Dedifferentiated amniotic fluid mesenchymal stem cell (primary cell): ENCODE measurements around the gene SPATA2.
A peak's percentile ranks its signal among the peaks of the same experiment; 100 is the strongest.
"Not testable (repeated sequence)": the region's sequence is repeated elsewhere in the genome, so short reads cannot be mapped to it uniquely, and the experiment has no call there.

Source experiments
- DNase-seq: peaks from one replicate; pipeline ENCODE4 v3.0.0-alpha.2; 2016; ENCODE audit errors: extremely low spot score

SPATA2 gene, protein sequence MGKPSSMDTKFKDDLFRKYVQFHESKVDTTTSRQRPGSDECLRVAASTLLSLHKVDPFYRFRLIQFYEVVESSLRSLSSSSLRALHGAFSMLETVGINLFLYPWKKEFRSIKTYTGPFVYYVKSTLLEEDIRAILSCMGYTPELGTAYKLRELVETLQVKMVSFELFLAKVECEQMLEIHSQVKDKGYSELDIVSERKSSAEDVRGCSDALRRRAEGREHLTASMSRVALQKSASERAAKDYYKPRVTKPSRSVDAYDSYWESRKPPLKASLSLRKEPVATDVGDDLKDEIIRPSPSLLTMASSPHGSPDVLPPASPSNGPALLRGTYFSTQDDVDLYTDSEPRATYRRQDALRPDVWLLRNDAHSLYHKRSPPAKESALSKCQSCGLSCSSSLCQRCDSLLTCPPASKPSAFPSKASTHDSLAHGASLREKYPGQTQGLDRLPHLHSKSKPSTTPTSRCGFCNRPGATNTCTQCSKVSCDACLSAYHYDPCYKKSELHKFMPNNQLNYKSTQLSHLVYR

DNA sequence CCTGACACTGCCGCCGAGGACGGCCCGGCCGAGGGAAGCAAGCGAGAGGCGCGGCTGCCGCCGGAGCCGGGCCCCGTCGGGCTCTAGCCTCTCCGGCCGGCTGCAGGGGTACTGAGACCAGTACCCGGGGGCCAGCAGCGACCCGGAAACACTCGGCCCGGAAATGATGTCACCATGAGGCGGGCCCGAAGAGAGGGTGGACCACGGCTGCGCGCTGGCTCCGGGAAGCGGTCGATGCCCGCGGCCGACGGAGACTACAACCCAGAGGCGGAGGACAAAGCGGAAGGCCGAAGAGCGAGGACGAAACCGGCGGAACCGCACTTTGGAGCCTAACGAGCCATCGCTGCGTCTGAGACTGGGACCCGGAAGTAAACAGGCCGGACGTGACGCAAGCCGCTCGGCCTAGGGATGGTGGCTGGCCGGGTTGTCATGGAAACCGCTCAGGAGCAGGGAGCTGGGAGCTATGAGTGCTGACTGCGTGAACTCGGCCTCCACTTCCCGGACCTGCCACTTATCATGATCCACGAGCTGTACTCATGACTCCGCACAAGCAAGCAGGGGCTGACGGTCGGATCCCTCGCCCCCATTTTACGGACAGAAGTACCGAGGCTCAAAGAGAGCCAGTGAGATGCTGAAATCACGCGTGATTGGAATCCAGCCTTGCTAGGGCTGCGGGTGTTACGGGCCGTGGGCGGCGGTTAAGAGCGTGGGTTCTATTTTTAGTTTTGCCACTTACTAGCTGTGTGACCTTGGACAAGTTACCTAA is at the start of gene SPATA2:
TSS of gene SPATA2 (minus strand) at position 150 of the 766 bp plus-strand sequence. CDS start 7,039 bp downstream, outside the sequence.
- DNase-seq: peak; percentile 96

DNA sequence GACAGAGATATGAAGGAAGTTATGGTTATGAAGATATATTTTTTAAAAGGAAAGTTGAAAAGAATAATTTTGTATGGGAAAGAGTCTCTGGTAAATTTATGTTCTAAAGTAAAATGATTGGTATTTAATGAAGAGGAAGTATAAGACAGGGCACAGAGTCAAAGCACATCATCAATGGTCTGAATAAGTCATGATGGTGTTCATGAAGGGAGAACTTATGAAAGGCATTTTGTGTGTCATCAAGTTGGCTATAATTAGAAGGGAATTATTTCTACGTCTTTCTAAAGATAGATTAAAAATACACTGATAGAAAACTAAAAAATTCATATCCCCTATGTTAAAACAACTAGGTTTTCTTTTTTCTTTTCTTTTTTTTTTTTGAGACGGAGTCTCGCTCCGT is 46.1 kb upstream of the SPATA2 start:
- DNase-seq: no peak

DNA sequence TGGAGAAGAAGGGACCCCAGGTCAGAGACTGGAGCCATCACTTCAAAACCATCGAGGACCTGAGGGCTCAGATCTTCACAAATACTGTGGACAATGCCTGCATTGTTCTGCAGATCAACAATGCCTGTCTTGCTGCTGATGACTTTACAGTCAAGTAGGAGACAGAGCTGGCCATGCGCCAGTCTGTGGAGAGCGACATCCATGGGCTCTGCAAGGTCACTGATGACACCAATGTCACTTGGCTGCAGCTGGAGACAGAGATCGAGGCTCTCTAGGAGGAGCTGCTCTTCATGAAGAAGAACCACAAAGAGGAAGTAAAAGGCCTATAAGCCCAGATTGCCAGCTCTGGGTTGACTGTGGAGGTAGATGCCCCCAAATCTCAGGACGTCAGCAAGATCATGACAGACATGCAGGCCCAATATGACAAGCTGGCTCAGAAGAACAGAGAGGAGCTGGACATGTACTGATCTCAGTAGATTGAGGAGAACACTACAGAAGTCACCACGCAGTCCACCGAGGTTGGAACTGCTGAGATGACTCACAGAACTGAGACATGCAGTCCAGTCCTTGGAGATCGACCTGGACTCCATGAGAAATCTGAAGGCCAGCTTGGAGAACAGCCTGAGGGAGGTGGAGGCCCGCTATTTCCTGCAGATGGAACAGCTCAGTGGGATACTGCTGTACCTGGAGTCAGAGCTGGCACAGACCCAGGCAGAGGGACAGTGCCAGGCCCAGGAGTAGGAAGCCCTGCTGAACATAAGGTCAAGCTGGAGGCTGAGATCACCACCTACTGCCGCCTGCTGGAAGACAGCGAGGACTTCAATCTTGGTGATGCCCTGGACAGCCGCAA is 42.0 kb upstream of the SPATA2 start:
- not testable (repeated sequence) for DNase-seq

DNA sequence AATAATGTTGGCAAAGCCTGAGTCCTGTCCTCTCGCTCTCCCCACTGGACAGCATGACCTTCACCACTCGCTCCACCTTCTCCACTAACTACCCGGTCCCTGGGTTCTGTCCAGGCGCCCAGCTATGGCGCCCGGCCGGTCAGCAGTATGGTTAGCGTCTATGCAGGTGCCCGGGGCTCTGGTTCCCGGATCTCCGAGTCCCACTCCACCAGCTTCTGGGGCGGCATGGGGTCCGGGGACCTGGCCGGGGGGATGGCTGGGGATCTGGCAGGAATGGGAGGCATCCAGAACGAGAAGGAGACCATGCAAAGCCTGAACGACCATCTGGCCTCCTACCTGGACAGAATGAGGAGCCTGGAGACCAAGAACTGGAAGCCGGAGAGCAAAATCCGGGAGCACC is 41.4 kb upstream of the SPATA2 start:
- DNase-seq: no peak

DNA sequence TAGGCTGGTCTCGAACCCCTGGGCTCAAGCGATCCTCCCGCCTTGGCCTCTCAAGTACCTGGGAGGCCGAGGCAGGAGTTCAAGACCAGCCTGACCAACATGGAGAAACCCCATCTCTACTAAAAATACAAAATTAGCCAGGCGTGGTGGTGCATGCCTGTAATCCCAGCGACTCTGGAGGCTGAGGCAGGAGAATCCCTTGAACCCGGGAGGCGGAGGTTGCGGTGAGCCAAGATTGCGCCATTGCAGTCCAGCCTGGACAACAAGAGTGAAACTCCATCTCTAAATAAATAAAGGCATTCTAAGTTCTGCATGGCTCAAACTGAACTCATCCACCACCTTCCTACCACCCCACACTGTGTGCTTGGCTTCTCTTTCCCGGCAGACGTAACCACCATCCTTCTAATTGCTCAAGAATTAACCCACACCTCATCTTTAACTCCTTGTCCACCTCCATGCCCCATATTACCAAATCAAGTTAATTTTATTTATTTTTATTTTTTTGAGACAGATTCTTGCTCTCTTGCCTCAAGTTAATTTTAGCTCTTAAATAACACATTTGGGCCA is 40.6 kb upstream of the SPATA2 start:
- DNase-seq: not testable (repeated sequence)

DNA sequence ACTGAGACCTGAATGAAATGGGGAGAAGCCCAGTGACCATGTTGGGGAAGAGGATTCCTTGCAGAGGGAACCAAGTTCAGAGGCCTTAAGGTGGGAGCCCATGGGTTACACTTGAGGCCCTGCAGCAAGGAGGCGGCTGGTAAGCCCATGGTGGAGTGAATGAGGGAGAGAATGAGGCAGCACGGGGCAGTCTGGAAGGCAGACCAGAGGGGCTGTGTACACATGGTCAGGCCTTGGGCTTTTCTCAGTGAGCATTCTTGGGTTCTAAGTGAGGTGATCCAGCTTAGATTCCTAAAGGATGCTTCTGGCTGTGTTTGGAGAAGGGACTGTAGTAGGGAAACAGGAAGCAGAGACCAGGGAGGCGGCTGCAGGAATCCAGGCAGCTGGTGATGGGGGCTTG is 39.8 kb upstream of the SPATA2 start:
- DNase-seq: no peak

DNA sequence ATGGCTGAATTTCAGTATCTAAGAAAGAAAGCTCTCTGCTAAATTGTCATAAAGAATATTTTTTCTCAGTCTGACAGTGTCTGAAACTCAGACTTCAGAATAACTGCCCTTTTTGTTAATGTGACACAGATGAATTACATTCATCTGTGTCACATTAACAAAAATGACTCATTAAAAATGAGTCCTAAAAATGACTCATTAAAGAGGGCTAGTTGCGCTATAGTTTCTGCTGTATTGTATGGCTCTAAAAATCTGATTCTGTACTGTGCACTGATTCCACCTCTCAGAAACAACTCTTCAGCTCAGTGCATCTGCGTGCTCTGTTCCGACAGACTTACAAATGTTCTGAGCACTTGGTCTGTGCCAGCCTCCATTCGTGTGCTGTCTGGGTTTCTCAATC is 35.8 kb upstream of the SPATA2 start:
- peak; percentile 60 for DNase-seq

DNA sequence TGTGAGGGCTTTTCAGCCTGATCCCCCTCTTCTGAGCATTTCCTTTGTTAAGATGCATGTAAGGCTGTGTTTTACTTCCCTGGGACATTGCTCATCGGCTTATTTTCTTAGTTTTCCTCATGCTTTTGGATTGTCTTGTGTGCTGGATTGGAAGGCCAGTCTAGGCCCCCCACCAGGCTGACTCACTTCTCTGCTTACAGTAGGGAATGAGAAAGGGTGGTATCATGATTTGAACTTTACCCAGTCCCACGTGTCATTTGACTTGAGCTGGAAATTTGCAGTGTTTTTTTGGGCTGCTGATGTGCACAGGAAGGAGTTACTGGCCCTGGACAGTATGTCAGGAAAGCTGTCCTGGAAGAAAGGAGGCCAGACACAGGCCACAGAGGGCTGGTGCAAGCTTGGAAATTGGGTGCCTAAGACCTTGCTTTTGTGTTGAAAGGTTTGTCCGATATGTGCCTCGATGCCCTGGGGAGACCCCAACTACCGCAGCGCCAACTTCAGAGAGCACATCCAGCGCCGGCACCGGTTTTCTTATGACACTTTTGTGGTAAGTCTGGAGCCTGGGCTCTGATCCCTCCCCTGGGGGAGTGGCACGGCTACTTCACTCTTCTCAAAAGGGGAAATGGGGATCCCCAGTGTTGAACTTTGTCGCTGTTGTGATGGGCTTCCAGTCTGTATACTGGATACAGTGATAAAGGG is 33.6 kb upstream of the SPATA2 start:
- DNase-seq: peak; percentile 66

DNA sequence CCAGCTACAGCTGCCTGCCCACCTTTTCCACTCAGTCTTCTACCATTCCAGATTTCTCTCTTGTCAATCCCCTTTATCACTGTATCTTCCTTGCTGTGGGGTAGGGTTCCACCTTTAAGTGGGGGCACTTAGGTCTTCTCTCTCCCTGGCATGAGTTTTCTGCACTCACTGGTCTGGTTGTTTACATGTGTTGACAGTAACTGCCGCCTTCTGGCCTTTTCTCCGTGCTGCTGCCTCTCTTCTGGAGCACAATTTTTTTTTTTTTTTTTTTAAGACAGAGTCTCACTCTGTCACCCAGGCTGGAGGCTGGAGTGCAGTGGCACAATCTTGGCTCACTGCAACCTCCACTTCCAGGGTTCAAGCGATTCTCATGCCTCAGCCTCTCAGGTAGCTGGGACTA is 32.8 kb upstream of the SPATA2 start:
- no peak for DNase-seq

DNA sequence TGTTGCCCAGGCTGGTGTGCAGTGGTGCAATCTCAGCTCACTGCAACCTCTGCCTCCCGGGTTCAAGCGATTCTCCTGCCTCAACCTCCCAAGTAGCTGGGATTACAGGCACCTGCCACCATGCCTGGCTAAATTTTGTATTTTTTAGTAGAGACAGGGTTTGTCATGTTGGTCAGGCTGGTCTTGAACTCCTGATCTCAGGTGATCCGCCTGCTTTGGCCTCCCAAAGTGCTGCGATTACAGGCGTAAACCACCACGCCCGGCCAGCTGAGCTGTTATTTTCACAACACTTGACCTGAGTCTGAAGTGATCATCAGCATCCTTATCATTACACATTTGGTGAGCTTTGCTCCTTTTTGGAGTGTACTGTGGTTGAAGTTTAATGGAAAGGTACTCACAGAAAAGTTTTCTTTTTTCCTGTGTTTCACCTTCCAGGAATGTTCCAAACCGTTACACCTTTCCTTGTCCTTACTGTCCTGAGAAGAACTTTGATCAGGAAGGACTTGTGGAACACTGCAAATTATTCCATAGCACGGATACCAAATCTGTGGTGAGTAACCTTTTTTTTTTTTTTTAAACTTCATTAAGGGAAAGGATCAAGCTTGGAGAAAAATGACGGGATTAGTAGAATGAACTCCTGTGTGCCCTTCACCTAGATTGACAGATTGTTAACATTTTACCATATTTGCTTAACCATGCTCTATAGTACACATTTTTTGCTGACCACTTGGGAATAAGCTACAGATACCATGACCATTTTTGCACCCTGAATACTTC is 30.6 kb upstream of the SPATA2 start:
- no peak for DNase-seq

DNA sequence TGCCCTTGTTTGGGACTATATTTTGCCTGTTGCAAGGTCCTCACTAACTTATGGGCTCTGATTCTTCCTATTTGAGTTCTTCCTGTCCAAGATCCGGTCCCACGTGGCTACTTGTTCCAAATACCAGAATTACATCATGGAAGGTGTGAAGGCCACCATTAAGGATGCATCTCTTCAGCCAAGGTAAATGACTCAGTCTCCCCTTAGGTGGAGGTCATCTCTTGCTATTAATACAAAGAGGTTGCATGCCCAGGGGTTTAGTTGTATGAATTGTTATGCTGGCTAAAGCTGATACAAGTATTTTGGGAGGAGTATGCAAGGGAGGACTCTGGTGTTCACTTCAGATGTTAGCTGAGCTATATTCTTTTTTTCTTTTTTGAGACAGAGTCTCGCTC is 30.0 kb upstream of the SPATA2 start:
- no peak for DNase-seq

DNA sequence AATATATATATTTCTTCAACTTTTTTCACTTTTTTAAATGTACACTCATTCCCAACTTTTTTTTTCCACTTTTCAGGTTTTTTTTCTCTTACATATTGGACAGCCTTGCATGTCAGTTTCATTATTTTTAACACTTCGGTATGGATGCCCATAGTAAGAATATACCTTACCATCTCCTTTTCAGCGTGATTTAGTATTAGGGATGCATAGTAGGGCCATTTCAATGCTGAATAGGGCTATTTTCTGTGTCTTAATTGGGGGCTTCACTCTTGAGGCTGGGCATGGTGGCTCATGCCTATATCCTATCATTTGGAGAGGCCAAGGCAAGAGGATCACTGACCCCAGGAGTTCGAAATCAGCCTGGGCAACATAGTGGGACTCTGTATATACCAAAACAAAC is 27.6 kb upstream of the SPATA2 start:
- no peak for DNase-seq

DNA sequence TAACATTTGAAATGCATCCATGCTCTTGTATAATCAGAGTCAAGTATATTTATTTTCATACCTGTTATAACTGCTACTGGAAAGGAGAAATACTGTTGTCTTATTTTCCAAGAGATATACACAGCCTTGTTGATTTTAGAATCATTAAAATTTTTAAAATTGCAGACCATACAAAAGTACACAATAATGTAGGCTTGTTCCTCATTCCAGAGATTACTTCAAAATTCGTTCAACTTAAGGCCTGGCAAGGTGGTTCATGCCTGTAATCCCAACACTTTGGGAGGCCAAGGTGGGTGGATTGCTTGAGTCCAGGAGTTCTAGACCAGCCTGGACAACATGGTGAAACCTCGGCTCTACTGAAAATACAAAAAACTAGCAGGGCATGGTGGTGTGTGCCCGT is 27.0 kb upstream of the SPATA2 start:
- DNase-seq: no peak

DNA sequence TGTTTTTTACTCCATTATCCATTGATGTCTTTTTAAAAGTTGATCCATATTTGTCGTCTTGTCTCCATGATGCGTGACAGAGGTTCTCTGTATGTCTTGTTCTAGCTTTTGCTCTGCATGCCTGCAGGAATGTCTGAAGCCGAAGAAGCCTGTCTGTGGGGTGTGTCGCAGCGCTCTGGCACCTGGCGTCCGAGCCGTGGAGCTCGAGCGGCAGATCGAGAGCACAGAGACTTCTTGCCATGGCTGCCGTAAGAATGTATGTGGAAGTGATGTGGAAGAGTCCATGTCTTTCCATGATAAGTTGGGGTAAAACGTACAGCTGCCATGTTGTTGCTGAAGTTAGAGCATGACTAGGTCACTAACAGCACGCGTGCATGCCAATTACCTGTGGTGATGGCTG is 26.1 kb upstream of the SPATA2 start:
- no peak for DNase-seq

DNA sequence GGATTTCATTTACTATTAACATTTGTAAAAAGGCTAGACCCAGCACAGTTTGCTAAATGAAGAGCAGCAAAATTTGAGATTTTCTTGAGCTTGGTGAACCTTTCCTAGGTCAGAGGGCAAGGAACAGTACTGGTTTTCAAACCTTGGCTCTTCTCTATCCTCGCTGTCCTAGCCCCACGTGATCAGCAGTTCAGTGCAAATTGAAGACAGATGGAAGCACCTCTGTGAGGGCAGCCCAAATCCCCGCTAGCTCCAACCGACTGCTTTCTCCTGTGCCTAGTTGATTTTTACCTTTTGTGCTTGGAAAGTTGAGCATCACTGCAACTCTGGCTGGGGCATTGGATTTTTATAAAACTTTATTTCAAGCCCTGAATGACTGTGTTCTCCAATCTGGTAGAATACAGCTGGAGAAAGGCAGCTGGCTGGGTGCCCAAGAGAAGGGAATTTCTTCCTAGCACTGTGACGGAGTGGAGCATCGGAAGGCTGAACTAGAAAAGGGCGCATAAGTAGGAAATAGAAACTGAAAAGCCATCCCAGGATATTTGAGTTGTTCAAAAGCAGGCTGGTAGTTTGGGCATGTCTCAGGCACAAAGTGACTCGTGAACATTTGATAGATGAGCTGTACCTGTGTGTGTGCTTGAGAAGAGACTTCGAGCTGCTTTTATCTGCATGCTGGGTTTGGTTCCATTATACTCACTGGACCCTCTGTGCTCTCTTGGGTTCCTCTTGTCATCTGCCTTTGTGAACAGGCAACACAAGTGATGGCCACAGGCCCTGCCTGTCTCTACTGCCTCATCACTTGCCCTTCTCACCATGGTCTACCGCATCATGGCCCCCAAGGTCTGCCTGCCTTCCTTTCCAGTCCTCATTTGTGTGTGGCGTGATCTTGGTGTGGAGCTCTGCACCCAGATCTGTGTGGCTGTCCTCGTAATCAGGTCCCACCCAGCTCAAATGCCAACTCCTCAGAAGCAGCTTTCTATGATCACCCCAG is 23.1 kb upstream of the SPATA2 start:
- peak; percentile 50 for DNase-seq

DNA sequence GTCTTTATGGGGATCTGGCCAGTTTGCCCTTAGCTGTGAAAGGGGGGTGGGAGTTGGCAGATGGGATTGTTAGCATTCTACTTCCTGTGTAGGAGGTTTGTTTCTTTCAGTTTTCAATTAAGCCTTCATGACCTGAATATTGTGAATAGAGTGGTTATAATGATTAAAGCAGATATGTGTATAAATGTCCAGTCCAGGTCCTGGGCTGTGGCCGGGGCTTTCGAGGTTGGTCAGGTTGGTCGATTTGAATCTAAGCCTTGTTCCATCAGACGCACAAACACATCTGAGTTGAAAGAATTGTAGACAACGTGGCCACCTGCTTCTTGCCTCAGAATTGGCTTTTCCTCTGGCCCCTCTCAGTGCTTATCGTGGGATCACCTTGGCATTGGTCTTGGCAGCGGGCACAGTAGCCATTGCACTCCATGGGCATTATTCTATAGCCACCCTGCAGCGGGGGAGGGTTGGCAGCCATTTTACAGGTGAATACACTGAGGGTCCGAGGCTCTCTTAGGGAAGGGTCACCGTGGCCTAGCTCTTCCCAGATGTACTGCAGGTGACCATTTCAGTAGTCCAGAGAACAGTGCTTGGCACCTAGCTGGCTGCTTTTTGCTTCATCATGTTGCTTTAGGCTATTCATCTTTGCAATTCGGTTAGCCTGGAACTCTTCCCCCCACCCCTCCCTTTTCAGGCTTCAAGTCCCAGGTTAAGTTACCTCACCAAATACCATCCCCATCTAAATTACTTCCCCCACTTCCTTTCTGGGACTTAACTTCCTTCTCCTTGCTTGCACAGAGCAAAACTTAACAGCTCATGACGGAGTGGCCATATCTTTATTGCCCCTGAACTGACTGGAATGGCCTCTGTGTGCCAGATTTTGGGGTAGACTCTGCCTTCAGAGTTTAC is 21.9 kb upstream of the SPATA2 start:
- DNase-seq: no peak

DNA sequence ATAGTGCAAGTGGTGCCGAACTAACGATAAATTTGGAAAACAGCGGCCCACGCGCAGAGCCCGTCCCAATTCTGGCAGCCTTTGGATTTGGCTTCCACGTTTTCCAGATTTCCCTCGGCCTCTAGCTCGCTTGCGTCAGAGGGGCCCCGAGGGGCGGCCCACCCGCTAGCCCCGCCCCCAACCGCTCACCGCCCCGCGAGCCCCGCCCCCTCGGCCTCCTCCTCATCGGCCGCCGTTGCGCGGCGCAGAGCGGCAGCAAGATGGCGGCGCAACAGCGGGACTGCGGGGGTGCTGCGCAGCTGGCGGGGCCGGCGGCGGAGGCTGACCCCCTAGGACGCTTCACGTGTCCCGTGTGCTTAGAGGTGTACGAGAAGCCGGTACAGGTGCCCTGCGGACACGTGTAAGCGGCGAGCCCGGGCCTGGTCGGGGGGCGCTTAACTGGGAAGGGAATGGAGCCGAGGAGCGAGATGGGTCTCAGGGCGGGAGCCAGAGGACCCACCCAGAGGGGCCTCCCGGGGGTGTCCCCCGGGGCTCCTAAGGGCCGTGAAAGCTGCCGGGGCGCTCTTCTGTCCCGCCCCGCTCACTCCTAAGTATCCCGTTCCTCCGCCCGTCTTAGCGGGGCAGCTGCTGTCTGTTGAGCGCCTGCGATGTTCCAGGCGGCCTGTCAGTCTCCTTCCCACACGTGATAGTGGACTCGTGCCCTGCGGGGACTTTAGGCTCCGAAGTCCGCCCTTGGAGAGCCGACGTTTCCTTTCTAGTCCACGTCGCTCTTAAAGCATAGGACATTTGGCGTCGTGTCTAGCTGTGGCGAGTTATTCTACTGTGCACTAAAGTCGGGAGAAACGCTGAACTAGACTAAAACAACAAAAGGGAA is 21.1 kb upstream of the SPATA2 start, which contains the start of gene RNF114:
TSS of gene RNF114 (plus strand) at position 245 of the 874 bp plus-strand sequence. CDS start at position 261, 16 bp downstream.
- peak; percentile 88 for DNase-seq
